Adrenal gland (tissue), 12 donors: Measurements from ENCODE around the gene KCNRG. TPM values are rescaled to one million over a fixed set of nuclear protein-coding genes. Genes with fewer than 3 reads are reported as not detected.
"Not testable (repeated sequence)": the region's sequence is repeated elsewhere in the genome, so short reads cannot be mapped to it uniquely, and the experiment has no call there.

Source experiments
- DNase-seq, 7 donors: peaks; one replicate each; pipeline ENCODE4 v3.0.0-alpha.2; 2019 to 2020
- H3K27ac ChIP-seq, 5 donors: fragments of 200-600 bp; sonication (generic) in 4 of 5; 1 replicate in 3 of 5; 2 replicates in 2 of 5; pipeline versions ENCODE4 v1.5.1 to v1.8.0; 2016 to 2020; ENCODE audit warnings: mild to moderate bottlenecking in 1 of 5
- H3K27me3 ChIP-seq: fragments of 200-600 bp; 2 replicates; pipeline ENCODE4 v1.8.0; 2021
- H3K36me3 ChIP-seq, 2 donors: fragments of 200-600 bp; replicated peaks in 1 of 2; 1 replicate in 1 of 2; 2 replicates in 1 of 2; pipeline versions ENCODE4 v1.5.1 to v1.8.0; 2018 to 2022
- H3K4me1 ChIP-seq, 2 donors: fragments of 200-600 bp; replicated peaks in 1 of 2; 1 replicate in 1 of 2; 2 replicates in 1 of 2; pipeline versions ENCODE4 v1.5.1 to v1.8.0; 2018 to 2021
- H3K4me3 ChIP-seq, 4 donors: fragments of 200-600 bp; sonication (generic) in 3 of 4; one replicate each; pipeline ENCODE4 v1.5.1; 2016 to 2018
- H3K9me3 ChIP-seq, 3 donors: fragments of 200-600 bp; sonication (generic) in 1 of 3; replicated peaks in 1 of 3; 1 replicate in 2 of 3; 2 replicates in 1 of 3; pipeline versions ENCODE4 v1.5.1 to v1.8.0; 2016 to 2021
- CTCF ChIP-seq, 6 experiments: fragments of 450-650 bp in 4 of 6; fragments of 200-600 bp in 2 of 6; sonication (generic) in 1 of 6; IDR thresholded peaks; 1 replicate in 5 of 6; 2 replicates in 1 of 6; pipeline versions ENCODE4 v1.5.1 to v1.8.0; 2016 to 2021; ENCODE audit warnings: antibody characterized with exemption in 6 of 6, mild to moderate bottlenecking in 2 of 6, moderate library complexity in 1 of 6
- POLR2A ChIP-seq, 2 donors: fragments of 450-650 bp; IDR thresholded peaks; one replicate each; pipeline ENCODE4 v1.6.1; 2017; ENCODE audit warnings: antibody characterized with exemption in 2 of 2, mild to moderate bottlenecking in 2 of 2, moderate library complexity in 1 of 2
- WGBS, 4 donors: extraction: QIAGEN DNeasy Blood & Tissue Kit in 2 of 4; methylation state at CpG; one replicate each; pipeline versions ENCODE4 v1.1.5 to v1.1.7; 2013 to 2017; 5-methylcytosine and 5-hydroxymethylcytosine counted together
- intact Hi-C, 2 donors: fragments of 100-400 bp; cut with DNase I; formaldehyde crosslinking; loops; one replicate each; pipeline versions ENCODE4 v1.14.1 to v1.15.0; 2022 to 2023
- polyA plus RNA-seq, 3 donors: library from polyadenylated mRNA; stranded (reverse); fragments of 200-250 nt in 2 of 3; fragments of 350-450 nt in 1 of 3; fragmentation: Illumina TruSeq in 1 of 3; extraction: RNeasy Lipid Tissue Mini Kit (QIAGEN cat#74804) in 1 of 3; gene quantifications; one replicate each; pipeline ENCODE4 v1.2.3, GENCODE V29; 2013 to 2014
- total RNA-seq, 9 donors: library from RNA; depleted of rRNA in 4 of 9; stranded (reverse); fragments of >200 nt in 4 of 9; fragments of 120-200 nt in 1 of 9; fragmentation: NEBNext Ultra II Directional in 1 of 9; extraction: Animal tissue kit (Norgen Biotek cat#: 25700) in 1 of 9; gene quantifications; one replicate each; pipeline versions ENCODE4 v1.1.0 to v1.2.4, GENCODE V29; 2013 to 2023
- donor health status: healthy with polysubstance abuse.
- donor health status: Bipolar disorder and iron deficiency.
- donor health status: DM: yes; HTN: yes; CAD: no.
- donor health status: DM: no; HTN: no; CAD: no.
- donor health status: DM: no; HTN: no; CAD: no.
- donor health status: DM: yes; HTN: yes; CAD: no.

The KCNRG gene
- total and polyA plus RNA-seq, 12 donors: 0.14 to 2.8 (median 0.59) TPM; not detected in 1

- Histone ChIP-seq H3K4me1 (no peaks in the 10 kb centered on the region), H3K9me3 (no peaks in the 10 kb centered on the region), H3K36me3 (no peaks in the 10 kb centered on the region), H3K27ac (no peak overlapping the region), H3K4me3 (no peak overlapping the region), H3K27me3 (no peaks in the 10 kb centered on the region)
- TF ChIP-seq POLR2A (IDR thresholded peaks at IDR 0.05) (no peak), CTCF (IDR thresholded peaks at IDR 0.05) (no peak)
- WGBS, 4 donors: 92 to 96% (median 94%) methylated on average over 7 of the region's 7 CpGs
- no peak for DNase-seq
- intact Hi-C loops: no loop called here
These were observed 28.8 kb upstream of the KCNRG start for GRCh38 chr13:49986471-49986870.

GRCh38 chr13:49990612-49991011 is 24.6 kb upstream of the KCNRG start:
- H3K4me1 ChIP-seq, DNase-seq, H3K27ac ChIP-seq, H3K36me3 ChIP-seq, H3K4me3 ChIP-seq, H3K27me3 ChIP-seq, H3K9me3 ChIP-seq: not testable (repeated sequence)
- WGBS, 4 donors: 87 to 97% (median 94%) methylated on average over 6 of the region's 6 CpGs
- intact Hi-C loops: loop anchor here in 1 of 2 donors (10.0 kb wide), 1 partner anchor 94 kb away; no protein-coding TSS in a partner anchor

GRCh38 chr13:49993111-49993510 is 22.1 kb upstream of the KCNRG start:
- Histone ChIP-seq H3K27ac (no peak overlapping the region), H3K36me3 (no peaks in the 10 kb centered on the region), H3K4me1 (peaks cover 6 to 10% of the 10 kb centered on the region in 2 donors), H3K9me3 (no peaks in the 10 kb centered on the region), H3K27me3 (no peaks in the 10 kb centered on the region), H3K4me3 (no peak overlapping the region)
- intact Hi-C loops: loop anchor here in 1 of 2 donors (10.0 kb wide), 1 partner anchor 92 kb away; no protein-coding TSS in a partner anchor
- no peak for DNase-seq
- TF ChIP-seq POLR2A (IDR thresholded peaks at IDR 0.05): no peak
- TF ChIP-seq CTCF (IDR thresholded peaks at IDR 0.05): no peak

GRCh38 chr13:49993666-49994065 is 21.6 kb upstream of the KCNRG start:
- intact Hi-C loops: loop anchor here in 1 of 2 donors (10.0 kb wide), 1 partner anchor 91 kb away; no protein-coding TSS in a partner anchor
- H3K9me3 ChIP-seq: no peaks in the 10 kb centered on the region
- H3K4me1 ChIP-seq: peaks cover 11 to 15% of the 10 kb centered on the region in 2 donors
- TF ChIP-seq CTCF (IDR thresholded peaks at IDR 0.05) (no peak), POLR2A (IDR thresholded peaks at IDR 0.05) (no peak)
- H3K36me3 ChIP-seq: no peaks in the 10 kb centered on the region
- 84 to 92% (median 86%) methylated on average over 5 of the region's 5 CpGs for WGBS, 4 donors
- H3K27ac ChIP-seq: no peak overlapping the region
- no peak overlapping the region for H3K4me3 ChIP-seq
- H3K27me3 ChIP-seq: no peaks in the 10 kb centered on the region
- DNase-seq: no peak

GRCh38 chr13:49995625-49996101 is 19.6 kb upstream of the KCNRG start:
- peak overlapping the region in 2 of 4 donors; percentile 69 to 89 for H3K4me3 ChIP-seq
- H3K9me3 ChIP-seq: no peaks in the 10 kb centered on the region
- H3K27ac ChIP-seq: peak overlapping the region in 4 of 5 donors; percentile 94 to 100 (median 95)
- intact Hi-C loops: loop anchor here in 1 of 2 donors (10.0 kb wide), 1 partner anchor 89 kb away; no protein-coding TSS in a partner anchor
- H3K27me3 ChIP-seq: no peaks in the 10 kb centered on the region
- no peak for TF ChIP-seq POLR2A (IDR thresholded peaks at IDR 0.05)
- TF ChIP-seq CTCF (IDR thresholded peaks at IDR 0.05): no peak
- peak in 1 of 7 donors; percentile 10 for DNase-seq
- peaks cover 0 to 16% of the 10 kb centered on the region in 2 donors for H3K36me3 ChIP-seq
- H3K4me1 ChIP-seq: peaks cover 12 to 35% of the 10 kb centered on the region in 2 donors
- WGBS, 4 donors: 33 to 48% (median 37%) methylated on average over 14 of the region's 14 CpGs
